ENCODE results near the gene MAP4K4. TPM values are rescaled to one million over a fixed set of nuclear protein-coding genes. Genes with fewer than 3 reads are reported as not detected.

The MAP4K4 gene
- total RNA-seq, 1 experiment from 2014 or later: 132 TPM

DNA sequence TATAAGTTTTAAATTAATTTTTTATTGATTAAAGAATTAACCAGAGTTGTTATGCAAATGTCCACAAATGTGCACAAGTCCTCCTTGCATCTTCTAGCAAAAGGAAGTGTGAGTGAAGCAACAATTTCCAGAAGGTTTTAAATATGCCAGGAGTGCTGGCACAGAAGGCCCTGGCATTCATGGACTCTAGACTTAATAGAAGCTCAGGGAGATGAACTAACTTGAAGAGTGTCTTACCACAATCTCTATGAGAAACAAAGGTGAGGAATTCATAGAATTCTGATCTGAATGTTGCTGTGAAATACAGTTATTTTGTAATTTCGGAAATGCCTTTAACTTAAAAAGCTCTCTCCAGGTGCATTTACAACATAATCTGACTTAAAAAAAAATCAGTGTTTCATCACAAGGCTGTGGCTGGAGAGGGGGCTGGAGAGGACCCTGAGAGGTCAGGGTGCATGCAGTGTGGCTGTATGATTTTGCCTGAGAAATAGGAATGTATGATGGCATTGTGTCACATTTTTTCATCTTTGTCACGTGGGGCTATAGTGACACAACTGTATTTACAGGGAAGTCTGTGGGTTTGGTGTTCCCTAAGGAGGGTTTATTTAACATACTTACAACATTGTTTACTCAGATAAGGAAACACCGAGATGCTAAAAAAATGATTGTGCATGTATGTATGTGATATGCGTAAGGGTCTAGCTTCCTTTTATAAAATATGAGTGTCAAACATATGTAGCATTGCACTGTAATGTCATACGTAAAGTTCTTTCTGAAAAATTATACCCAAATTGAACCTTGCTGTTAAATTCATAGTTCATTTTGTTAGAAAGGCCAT lies 66.2 kb downstream of the MAP4K4 start:
- H3K9ac ChIP-seq (ENCODE audit: extremely low read depth, insufficient read length, low read length): no peak overlapping the region
- H3K36me3 Mint-ChIP-seq (ENCODE audit: insufficient read depth in 1 of 3, low read depth in 3 of 3): peaks cover 0 to 2% (median 0%) of the 10 kb centered on the region in 3 experiments; a peak in 2 of 7 replicates
- H3K9me3 Mint-ChIP-seq: no peaks in the 10 kb centered on the region
- no peaks in the 10 kb centered on the region for H3K27me3 Mint-ChIP-seq (ENCODE audit: low read depth)
- peaks cover 8% of the 10 kb centered on the region for H3K79me1 ChIP-seq (ENCODE audit: insufficient read depth, low read depth, low read length, poor library complexity, severe bottlenecking)
- H2BK15ac ChIP-seq (ENCODE audit: low read depth, low read length): no peak overlapping the region
- H4K8ac ChIP-seq (replicated peaks; ENCODE audit: insufficient read length, low read depth, low read length): no peak overlapping the region
- H3K79me2 ChIP-seq (ENCODE audit: insufficient read depth, low read length): peaks cover 22% of the 10 kb centered on the region; the same call in 1 of the 2 replicates
- no peak overlapping the region for H3K23ac ChIP-seq (ENCODE audit: insufficient read length, low read depth, low read length)
- WGBS (ENCODE audit: extremely low coverage, insufficient read length, low lambda C conversion rate): no CpG with 5 or more reads among the region's 5 CpGs
- TF ChIP-seq, protein P1, sequence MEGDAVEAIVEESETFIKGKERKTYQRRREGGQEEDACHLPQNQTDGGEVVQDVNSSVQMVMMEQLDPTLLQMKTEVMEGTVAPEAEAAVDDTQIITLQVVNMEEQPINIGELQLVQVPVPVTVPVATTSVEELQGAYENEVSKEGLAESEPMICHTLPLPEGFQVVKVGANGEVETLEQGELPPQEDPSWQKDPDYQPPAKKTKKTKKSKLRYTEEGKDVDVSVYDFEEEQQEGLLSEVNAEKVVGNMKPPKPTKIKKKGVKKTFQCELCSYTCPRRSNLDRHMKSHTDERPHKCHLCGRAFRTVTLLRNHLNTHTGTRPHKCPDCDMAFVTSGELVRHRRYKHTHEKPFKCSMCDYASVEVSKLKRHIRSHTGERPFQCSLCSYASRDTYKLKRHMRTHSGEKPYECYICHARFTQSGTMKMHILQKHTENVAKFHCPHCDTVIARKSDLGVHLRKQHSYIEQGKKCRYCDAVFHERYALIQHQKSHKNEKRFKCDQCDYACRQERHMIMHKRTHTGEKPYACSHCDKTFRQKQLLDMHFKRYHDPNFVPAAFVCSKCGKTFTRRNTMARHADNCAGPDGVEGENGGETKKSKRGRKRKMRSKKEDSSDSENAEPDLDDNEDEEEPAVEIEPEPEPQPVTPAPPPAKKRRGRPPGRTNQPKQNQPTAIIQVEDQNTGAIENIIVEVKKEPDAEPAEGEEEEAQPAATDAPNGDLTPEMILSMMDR (conservative IDR thresholded peaks at IDR 0.05): no peak
- no peak overlapping the region for H2AFZ ChIP-seq (ENCODE audit: low read length)
- no peak overlapping the region for H3K18ac ChIP-seq (ENCODE audit: insufficient read length, low read depth, low read length)
- no peak overlapping the region for H3K4ac ChIP-seq (ENCODE audit: low read depth, low read length)
- H3K23me2 ChIP-seq (ENCODE audit: insufficient read length, low read depth, low read length, poor library complexity, severe bottlenecking): no peaks in the 10 kb centered on the region
- H2BK20ac ChIP-seq (ENCODE audit: low read depth, low read length, poor library complexity, severe bottlenecking): no peak overlapping the region
- no peak overlapping the region for H4K91ac ChIP-seq (ENCODE audit: insufficient read length, low read depth, low read length)
- no peak overlapping the region for H3K56ac ChIP-seq (ENCODE audit: insufficient read length, low read depth, low read length)
- peaks cover 62 to 67% of the 10 kb centered on the region in 2 experiments for H3K4me1 Mint-ChIP-seq
- no peak overlapping the region for H3K14ac ChIP-seq (ENCODE audit: insufficient read depth, low read length)
- H4K5ac ChIP-seq (ENCODE audit: insufficient read length, low read depth, low read length): no peak overlapping the region
- no peak overlapping the region for H3K4me2 ChIP-seq (ENCODE audit: insufficient read depth, insufficient read length, low read length)
- no peak overlapping the region for H3T11ph ChIP-seq (ENCODE audit: low read length)
- no peaks in the 10 kb centered on the region for H3K9me3 ChIP-seq (ENCODE audit: control insufficient read depth, low read depth, low read length)
- H3K27me3 ChIP-seq (ENCODE audit: insufficient read depth, low read length): no peaks in the 10 kb centered on the region
- H4K20me1 ChIP-seq (ENCODE audit: control insufficient read depth, insufficient read depth, insufficient read length): no peaks in the 10 kb centered on the region
- H2BK5ac ChIP-seq (ENCODE audit: insufficient read length, low read length): no peak overlapping the region
- no peak overlapping the region for H2BK12ac ChIP-seq (ENCODE audit: insufficient read length, low read depth, low read length)
- H2BK120ac ChIP-seq (ENCODE audit: low read depth, low read length, poor library complexity, severe bottlenecking): no peak overlapping the region
- H3K4me1 ChIP-seq (ENCODE audit: insufficient read depth, low read length): peaks cover 8% of the 10 kb centered on the region; the same call in 1 of the 2 replicates
- H3K27ac ChIP-seq (ENCODE audit: insufficient read length, low read depth, low read length): no peak overlapping the region
- peak overlapping the region in 2 of 3 experiments; percentile 62 to 92; a peak in 5 of 7 replicates for H3K27ac Mint-ChIP-seq
- DNase-seq: no peak
- no peak overlapping the region for H3K4me3 Mint-ChIP-seq
- H2AK5ac ChIP-seq (ENCODE audit: insufficient read length, low read length): no peak overlapping the region

Data from H9 (cell line).